ENCODE results near the gene CEP55. TPM values are rescaled to one million over a fixed set of nuclear protein-coding genes. Genes with fewer than 3 reads are reported as not detected.
A peak's percentile ranks its signal among the peaks of the same experiment; 100 is the strongest.
"Not testable (repeated sequence)": the region's sequence is repeated elsewhere in the genome, so short reads cannot be mapped to it uniquely, and the experiment has no call there.

The CEP55 gene
- total RNA-seq, 2 experiments from 2014 or later, result 88.0 to 91.3 TPM

DNA sequence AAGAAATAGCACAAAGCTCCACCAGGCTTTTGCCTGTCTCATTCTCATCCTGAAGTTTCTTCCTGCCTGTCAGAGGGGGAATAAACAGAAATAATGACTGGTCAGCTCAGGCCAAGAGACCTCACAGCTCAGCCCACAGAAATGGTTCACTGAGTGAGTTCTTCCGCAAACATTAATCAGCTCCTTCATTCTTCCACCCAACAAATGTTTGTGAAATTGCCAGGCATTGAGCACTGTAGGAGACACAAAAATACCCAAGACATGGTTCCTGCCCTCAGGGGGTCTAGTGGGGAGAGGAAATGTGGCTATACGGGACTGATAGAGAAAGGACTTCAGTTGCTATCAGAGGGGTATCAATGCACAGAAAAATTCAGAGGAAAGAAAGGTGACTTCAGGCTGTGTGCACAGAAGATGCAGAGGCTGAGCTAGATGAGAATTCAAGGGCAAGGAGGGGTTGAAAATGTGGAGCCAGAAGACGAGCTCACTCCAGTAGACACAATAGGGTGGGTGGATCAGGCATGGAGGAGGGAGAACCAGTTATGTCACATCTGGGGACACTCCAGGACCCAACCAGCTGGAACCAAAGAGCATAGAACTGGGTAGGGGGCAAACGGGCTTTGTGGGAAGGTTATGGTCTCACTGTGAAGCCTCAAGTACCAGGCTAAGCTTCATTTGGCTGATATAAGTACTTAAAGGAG is 35.2 kb upstream of the CEP55 start:
- DNase-seq, result no peak
- peak overlapping the region; percentile 50 for H3K27ac Mint-ChIP-seq
- H3K27me3 Mint-ChIP-seq, result no peaks in the 10 kb centered on the region
- H3K36me3 Mint-ChIP-seq, result peaks cover 11% of the 10 kb centered on the region
- peaks cover 35% of the 10 kb centered on the region for H3K4me1 Mint-ChIP-seq (ENCODE audit: low read depth)
- intact Hi-C loops (cut with micrococcal nuclease), result no loop called here
- ChIA-PET POLR2A (interaction anchor here (1.3 to 2.7 kb wide), 2 partner anchors 21 to 81 kb away, joined by 6 to 24 read pairs; partner anchors contain the start of gene MYOF), CTCF (interaction anchor here (1.0 to 5.3 kb wide), 4 partner anchors 21 to 83 kb away, joined by 3 to 65 read pairs (median 20); partner anchors contain the start of gene MYOF)
- H3K9me3 Mint-ChIP-seq, result no peaks in the 10 kb centered on the region
- no peak overlapping the region for H3K4me3 Mint-ChIP-seq

DNA sequence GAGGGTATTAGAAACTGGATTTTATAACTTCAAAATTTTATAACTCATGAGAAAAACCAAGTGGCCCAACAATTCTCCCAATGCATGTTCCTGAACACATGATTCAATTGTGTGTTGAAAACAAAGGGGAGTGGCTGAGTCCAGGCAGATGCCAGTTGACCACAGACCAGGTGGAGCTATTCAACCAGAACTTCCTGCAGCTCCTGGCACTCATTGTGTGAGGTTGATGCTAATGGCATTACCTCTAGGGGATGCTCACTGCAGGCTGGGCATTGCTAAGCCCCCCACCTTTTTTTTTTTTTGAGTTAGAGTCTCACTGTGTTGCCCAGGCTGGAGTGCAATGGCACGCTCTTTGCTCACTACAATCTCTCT is 34.6 kb upstream of the CEP55 start:
- H3K27me3 Mint-ChIP-seq, result no peaks in the 10 kb centered on the region
- POLR2A ChIA-PET, result interaction anchor here (1.3 to 2.7 kb wide), 2 partner anchors 21 to 82 kb away, joined by 6 to 24 read pairs; partner anchors contain the start of gene MYOF
- H3K4me3 Mint-ChIP-seq, result no peak overlapping the region

DNA sequence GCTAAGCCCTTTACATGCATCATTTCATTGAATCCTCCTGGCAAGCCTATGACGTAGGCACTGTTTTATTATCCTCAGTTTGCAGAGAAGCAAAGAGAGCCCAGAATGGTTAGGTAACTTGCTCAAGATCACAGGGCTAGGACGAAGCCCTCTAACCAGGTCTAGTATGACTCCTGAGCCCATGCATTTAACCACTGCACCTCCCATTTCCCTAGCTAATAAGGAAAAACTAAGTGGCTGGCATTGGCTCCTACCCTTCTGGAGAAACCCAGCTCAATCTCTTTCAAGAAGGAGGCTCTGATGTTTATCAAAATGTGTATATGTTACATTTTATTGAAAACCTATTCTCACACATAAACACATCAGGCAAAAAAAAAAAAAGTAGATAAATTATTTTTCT is 34.0 kb upstream of the CEP55 start:
- ChIA-PET POLR2A (interaction anchor here (1.3 to 2.7 kb wide), 3 partner anchors 20 to 82 kb away, joined by 6 to 24 read pairs (median 17); partner anchors contain the start of gene MYOF), CTCF (interaction anchor here (0.6 to 5.3 kb wide), 6 partner anchors 9 to 91 kb away, joined by 3 to 65 read pairs (median 5); partner anchors contain the start of gene MYOF)
- Mint-ChIP-seq H3K4me1 (ENCODE audit: low read depth) (peaks cover 35% of the 10 kb centered on the region), H3K4me3 (no peak overlapping the region), H3K27me3 (no peaks in the 10 kb centered on the region), H3K27ac (peak overlapping the region; percentile 86), H3K36me3 (peaks cover 6% of the 10 kb centered on the region), H3K9me3 (no peaks in the 10 kb centered on the region)
- no peak for DNase-seq
- intact Hi-C loops (cut with micrococcal nuclease), result no loop called here

More for the DNA sequence above, 34.6 kb upstream of the CEP55 start:
- CTCF ChIA-PET, result interaction anchor here (1.0 to 5.3 kb wide), 4 partner anchors 9 to 84 kb away, joined by 3 to 65 read pairs (median 22); partner anchors contain the start of gene MYOF
- no peak for DNase-seq
- peaks cover 35% of the 10 kb centered on the region for H3K4me1 Mint-ChIP-seq (ENCODE audit: low read depth)
- intact Hi-C loops (cut with micrococcal nuclease), result no loop called here
- peaks cover 6% of the 10 kb centered on the region for H3K36me3 Mint-ChIP-seq
- peak overlapping the region; percentile 86 for H3K27ac Mint-ChIP-seq
- H3K9me3 Mint-ChIP-seq, result no peaks in the 10 kb centered on the region

DNA sequence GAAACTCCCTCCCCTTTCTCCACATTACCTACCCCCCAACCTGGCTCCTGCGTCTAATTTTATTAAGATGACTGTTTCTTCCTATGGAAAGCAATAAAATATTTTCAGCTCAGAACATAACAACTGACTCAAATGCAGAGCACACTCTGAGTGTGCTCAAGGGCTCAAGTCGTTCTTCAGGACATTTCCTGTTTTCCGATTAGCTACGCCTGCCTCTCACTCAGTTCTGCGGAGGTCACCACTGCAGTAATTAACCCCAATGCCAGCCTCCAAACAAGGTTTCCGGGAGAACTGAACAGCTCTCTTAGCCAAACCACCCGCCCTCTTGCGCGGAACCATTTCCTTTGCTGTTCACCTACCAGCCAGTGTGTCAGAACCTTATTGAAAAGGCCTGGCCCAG is 33.5 kb upstream of the CEP55 start:
- peak; percentile 79 for DNase-seq
- H3K36me3 Mint-ChIP-seq, result peaks cover 8% of the 10 kb centered on the region
- intact Hi-C loops (cut with micrococcal nuclease), result loop anchor here (1.0 kb wide), 3 partner anchors 19 to 84 kb away; partner anchors contain the start of gene MYOF
- H3K9me3 Mint-ChIP-seq, result no peaks in the 10 kb centered on the region
- H3K4me1 Mint-ChIP-seq (ENCODE audit: low read depth), result peaks cover 35% of the 10 kb centered on the region
- CTCF ChIA-PET, result interaction anchor here (0.6 to 5.3 kb wide), 7 partner anchors 8 to 168 kb away, joined by 3 to 65 read pairs (median 5); partner anchors contain the start of gene MYOF
- no peaks in the 10 kb centered on the region for H3K27me3 Mint-ChIP-seq
- H3K27ac Mint-ChIP-seq, result peak overlapping the region; percentile 86
- POLR2A ChIA-PET, result interaction anchor here (0.8 to 2.7 kb wide), 3 partner anchors 20 to 240 kb away, joined by 3 to 24 read pairs (median 17); partner anchors contain the start of genes FRA10AC1 and MYOF
- H3K4me3 Mint-ChIP-seq, result no peak overlapping the region

DNA sequence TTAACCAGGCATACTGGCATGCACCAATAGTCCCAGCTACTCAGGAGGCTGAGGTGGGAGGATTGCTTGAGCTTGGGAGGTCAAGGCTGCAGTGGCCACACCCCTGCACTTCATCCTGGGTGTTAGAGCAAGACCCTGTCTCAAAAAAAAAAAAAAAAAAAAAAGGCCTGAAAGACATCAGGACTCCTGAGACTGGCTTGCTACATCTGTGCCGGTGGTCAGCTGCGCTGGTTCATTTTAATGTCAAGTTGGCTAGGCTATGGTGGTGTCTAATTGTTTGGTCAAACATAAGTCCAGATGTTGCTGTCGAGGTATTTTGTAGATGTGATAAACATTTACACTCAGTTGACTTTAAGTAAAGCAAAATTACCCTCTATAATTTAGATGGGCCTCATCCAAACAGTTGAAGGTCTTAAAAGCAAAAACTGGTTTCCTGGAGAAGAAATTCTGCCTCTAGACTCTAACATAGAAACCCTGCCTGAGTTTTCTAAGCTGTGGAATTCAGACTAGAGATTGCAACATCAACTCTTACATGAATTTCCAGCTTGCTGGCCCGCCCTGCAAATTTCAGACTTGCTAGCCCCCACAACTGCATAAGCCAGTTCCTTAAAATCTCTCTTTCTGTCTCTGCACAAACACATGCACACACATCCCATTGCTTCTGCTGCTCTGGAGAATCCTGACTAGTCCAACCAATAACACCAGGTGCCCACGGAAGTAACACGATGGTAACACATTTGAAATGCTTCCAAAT is 32.5 kb upstream of the CEP55 start:
- POLR2A ChIA-PET, result interaction anchor here (2.3 kb wide), 1 partner anchor 84 kb away, joined by 17 read pairs; no protein-coding TSS in a partner anchor
- intact Hi-C loops (cut with micrococcal nuclease), result loop anchor here (1.0 kb wide), 3 partner anchors 18 to 85 kb away; partner anchors contain the start of gene MYOF
- no peaks in the 10 kb centered on the region for H3K9me3 Mint-ChIP-seq
- H3K4me3 Mint-ChIP-seq, result no peak overlapping the region
- peaks cover 41% of the 10 kb centered on the region for H3K4me1 Mint-ChIP-seq (ENCODE audit: low read depth)
- peaks cover 13% of the 10 kb centered on the region for H3K36me3 Mint-ChIP-seq
- CTCF ChIA-PET, result interaction anchor here (1.2 to 5.3 kb wide), 3 partner anchors 19 to 86 kb away, joined by 5 to 65 read pairs (median 38); partner anchors contain the start of gene MYOF
- no peak for DNase-seq
- peak overlapping the region; percentile 26 for H3K27ac Mint-ChIP-seq
- no peaks in the 10 kb centered on the region for H3K27me3 Mint-ChIP-seq

DNA sequence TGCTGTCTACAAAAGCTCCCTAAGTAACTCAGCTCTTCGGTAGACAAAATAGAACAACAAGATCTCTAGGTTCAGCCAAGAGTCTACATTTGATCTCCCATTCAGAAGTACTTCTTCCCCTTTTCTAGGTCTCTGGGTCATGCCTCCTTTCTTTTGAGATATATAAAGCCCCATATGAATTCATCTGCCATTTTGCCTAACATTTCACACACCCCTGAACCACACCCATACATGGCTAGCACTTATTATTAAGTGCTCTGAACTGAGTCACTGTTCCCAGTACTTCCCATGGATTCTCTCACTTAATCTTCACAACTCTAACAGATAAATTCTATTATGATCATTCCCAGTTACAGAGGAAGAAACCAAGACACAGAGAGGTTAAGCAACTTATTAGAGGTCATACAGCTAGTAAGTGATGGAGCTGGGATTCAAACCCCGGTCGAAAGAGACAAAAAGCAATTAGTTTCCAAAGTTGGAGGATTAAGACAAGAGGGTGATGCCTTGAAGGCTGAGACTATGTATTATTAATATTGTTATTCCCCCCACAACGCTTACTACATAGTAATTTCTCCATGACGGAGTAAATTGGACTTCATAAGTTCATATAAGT is 31.5 kb upstream of the CEP55 start:
- Mint-ChIP-seq H3K4me3 (no peak overlapping the region), H3K27ac (no peak overlapping the region), H3K4me1 (ENCODE audit: low read depth) (peaks cover 38% of the 10 kb centered on the region), H3K27me3 (no peaks in the 10 kb centered on the region), H3K36me3 (peaks cover 11% of the 10 kb centered on the region), H3K9me3 (no peaks in the 10 kb centered on the region)
- CTCF ChIA-PET, result interaction anchor here (4.1 to 5.3 kb wide), 2 partner anchors 18 to 87 kb away, joined by 38 to 65 read pairs; partner anchors contain the start of gene MYOF
- intact Hi-C loops (cut with micrococcal nuclease), result no loop called here
- no peak for DNase-seq
- POLR2A ChIA-PET, result no interaction called here

DNA sequence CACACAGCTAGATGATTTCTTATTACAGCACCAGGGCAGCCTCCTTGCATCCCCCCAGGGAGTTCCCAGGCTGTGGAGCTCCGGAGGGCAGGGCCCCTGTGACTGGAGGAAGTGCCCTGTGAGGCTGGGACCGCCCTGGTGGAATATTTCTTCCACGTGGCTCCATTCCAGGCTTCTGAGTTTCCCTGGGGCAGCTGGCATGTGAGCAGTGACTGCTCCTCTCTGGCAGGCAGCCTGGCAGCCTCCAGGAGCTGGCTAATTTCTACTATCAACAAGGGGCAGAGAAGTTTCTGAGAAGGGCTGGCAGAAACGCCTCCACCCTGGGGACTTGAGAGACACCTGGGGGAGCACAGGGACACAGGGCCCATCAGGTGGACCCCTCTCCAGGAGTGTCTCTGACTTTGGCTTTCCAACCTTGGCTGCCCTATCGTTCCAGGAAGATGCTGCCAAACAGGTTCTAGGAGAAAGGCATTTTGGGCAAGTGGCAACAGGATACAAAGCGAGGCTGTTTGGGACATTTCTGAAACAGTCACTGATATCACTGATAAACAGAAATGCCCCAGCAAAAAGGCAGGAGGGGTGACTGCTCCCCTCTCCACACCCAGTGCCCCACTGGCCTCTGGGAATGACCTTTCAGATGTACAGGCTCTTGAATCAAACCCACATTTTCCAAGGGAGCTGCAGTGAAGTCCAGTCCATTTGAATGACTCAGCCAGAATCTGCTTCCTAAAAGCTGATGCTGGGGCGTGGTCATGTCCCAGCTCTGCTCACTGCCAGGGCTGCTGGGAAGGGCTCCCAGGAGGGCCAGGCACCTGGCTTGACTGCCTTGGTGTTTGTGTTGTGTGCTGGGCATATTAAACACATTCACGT is 30.4 kb upstream of the CEP55 start:
- Mint-ChIP-seq H3K27me3 (no peaks in the 10 kb centered on the region), H3K27ac (no peak overlapping the region), H3K4me1 (ENCODE audit: low read depth) (peaks cover 42% of the 10 kb centered on the region), H3K4me3 (no peak overlapping the region), H3K9me3 (peaks cover 2% of the 10 kb centered on the region), H3K36me3 (peaks cover 12% of the 10 kb centered on the region)
- POLR2A ChIA-PET, result no interaction called here
- intact Hi-C loops (cut with micrococcal nuclease), result no loop called here
- no peak for DNase-seq
- CTCF ChIA-PET, result interaction anchor here (1.1 to 5.3 kb wide), 2 partner anchors 15 to 88 kb away, joined by 3 to 65 read pairs; no protein-coding TSS in a partner anchor

DNA sequence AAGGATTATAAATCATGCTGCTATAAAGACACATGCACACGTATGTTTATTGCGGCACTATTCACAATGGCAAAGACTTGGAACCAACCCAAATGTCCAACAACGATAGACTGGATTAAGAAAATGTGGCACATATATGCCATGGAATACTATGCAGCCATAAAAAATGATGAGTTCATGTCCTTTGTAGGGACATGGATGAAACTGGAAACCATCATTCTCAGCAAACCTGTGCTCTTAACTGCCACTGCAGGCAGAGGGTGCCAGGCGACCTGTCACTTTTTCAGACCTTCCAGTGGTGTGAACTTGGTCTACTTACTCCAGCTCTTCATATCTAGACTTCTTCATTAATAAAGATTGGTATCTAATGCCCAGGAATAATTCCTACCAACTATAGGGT is 28.8 kb upstream of the CEP55 start:
- POLR2A ChIA-PET, result interaction anchor here (1.5 to 1.9 kb wide), 2 partner anchors 15 to 88 kb away, joined by 5 to 7 read pairs; partner anchors contain the start of gene MYOF
- intact Hi-C loops (cut with micrococcal nuclease), result not testable (repeated sequence)

DNA sequence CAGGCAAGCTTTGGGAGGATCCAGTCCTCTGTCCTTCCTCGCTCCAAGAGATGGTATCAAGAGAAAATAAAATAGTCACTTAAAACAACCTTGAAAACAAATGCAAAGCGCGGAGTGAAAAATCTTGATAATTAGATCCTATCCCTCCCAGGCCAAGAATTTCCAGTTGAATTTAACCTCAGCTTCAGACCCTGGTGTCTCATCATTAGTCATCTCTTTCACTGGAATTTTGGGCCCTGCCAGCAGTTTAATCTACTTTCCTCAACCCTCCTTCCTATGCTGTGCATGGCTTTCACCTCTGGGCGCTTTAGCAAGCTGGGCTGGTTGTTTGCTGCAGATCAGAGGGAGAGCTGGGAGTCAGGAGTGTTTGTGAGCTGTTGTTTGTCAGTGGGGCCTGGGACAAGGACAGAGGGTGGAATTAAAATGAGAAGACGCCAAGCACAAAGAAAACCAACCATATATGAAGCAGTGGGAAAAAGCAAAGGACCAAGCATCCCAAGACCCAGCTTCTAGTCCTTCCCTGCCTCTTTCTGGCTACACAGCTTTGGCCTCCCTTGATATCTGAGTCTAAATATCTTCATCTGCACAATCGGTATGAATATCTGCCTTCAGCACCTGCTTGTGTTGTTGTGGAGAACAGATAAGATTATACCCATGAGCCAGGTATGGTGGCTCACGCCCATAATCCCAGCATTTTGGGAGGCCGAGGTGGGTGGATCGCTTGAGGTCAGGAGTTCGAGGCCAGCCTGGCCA is 27.8 kb upstream of the CEP55 start:
- H3K4me3 Mint-ChIP-seq, result no peak overlapping the region
- H3K4me1 Mint-ChIP-seq (ENCODE audit: low read depth), result peaks cover 29% of the 10 kb centered on the region

More for the DNA sequence above, 28.8 kb upstream of the CEP55 start:
- CTCF ChIA-PET, result interaction anchor here (1.0 to 4.6 kb wide), 2 partner anchors 15 to 91 kb away, joined by 3 to 52 read pairs; partner anchors contain the start of gene MYOF
- H3K9me3 Mint-ChIP-seq, DNase-seq, H3K27me3 Mint-ChIP-seq, H3K27ac Mint-ChIP-seq, H3K4me3 Mint-ChIP-seq: not testable (repeated sequence)
- H3K4me1 Mint-ChIP-seq (ENCODE audit: low read depth), result peaks cover 34% of the 10 kb centered on the region
- H3K36me3 Mint-ChIP-seq, result peaks cover 12% of the 10 kb centered on the region

DNA sequence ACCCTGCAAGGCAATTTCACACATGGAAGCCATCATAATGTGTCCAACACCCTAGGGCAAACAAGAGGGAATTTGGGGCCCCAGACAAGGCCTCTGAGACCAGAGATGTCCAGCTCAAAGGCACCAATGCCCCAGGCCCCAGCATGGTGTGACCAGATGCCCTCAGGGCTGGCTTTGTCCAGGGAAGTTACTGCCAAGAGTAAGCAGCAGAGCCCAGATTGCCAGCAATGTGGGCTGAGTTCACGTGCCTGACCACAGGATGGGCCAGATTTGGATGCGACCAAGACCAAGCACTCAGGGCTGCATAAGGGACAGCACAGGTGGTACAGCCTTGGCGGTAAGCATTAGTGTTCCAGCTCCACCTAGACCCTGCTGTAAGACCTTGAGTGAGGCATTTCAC is 27.0 kb upstream of the CEP55 start:
- H3K27ac Mint-ChIP-seq, result no peak overlapping the region
- ChIA-PET POLR2A (interaction anchor here (1.5 to 1.9 kb wide), 2 partner anchors 13 to 89 kb away, joined by 5 to 7 read pairs; partner anchors contain the start of gene MYOF), CTCF (interaction anchor here (0.6 to 4.6 kb wide), 2 partner anchors 13 to 31 kb away, joined by 3 to 52 read pairs; partner anchors contain the start of gene MYOF)
- intact Hi-C loops (cut with micrococcal nuclease), result no loop called here
- no peak for DNase-seq
- peaks cover 2% of the 10 kb centered on the region for H3K9me3 Mint-ChIP-seq
- H3K36me3 Mint-ChIP-seq, result peaks cover 12% of the 10 kb centered on the region
- no peaks in the 10 kb centered on the region for H3K27me3 Mint-ChIP-seq
- no peak overlapping the region for H3K4me3 Mint-ChIP-seq
- peaks cover 22% of the 10 kb centered on the region for H3K4me1 Mint-ChIP-seq (ENCODE audit: low read depth)

More for the DNA sequence above, 27.8 kb upstream of the CEP55 start:
- H3K27me3 Mint-ChIP-seq, result no peaks in the 10 kb centered on the region
- H3K27ac Mint-ChIP-seq, result peak overlapping the region; percentile 52
- intact Hi-C loops (cut with micrococcal nuclease), result no loop called here
- DNase-seq, result no peak
- CTCF ChIA-PET, result interaction anchor here (4.6 kb wide), 1 partner anchor 14 kb away, joined by 52 read pairs; the partner anchor contains the start of gene MYOF
- peaks cover 2% of the 10 kb centered on the region for H3K9me3 Mint-ChIP-seq
- POLR2A ChIA-PET, result interaction anchor here (1.5 to 1.9 kb wide), 2 partner anchors 14 to 89 kb away, joined by 5 to 7 read pairs; partner anchors contain the start of gene MYOF
- peaks cover 12% of the 10 kb centered on the region for H3K36me3 Mint-ChIP-seq

Data from activated CD4-positive, alpha-beta memory T cell treated with anti-CD3 and anti-CD28 coated beads for 36 hours (primary cell).